Astrocyte (in vitro differentiated cells and primary cell): Measurements from ENCODE around the gene KEL. TPM values are rescaled to one million over a fixed set of nuclear protein-coding genes. Genes with fewer than 3 reads are reported as not detected.

Source experiments
- DNase-seq: peaks from one replicate; pipeline ENCODE4 v3.0.0-alpha.2; 2010; ENCODE audit warnings: low read depth
- FAIRE-seq: peaks from 2 replicates; lab custom pipeline; 2011; peaks lifted over from hg19 to GRCh38; lab: Jason Lieb, UNC
- H2AFZ ChIP-seq: 2 replicates; pipeline ENCODE4 v1.6.0; 2012; ENCODE audit warnings: low read depth, low read length, inconsistent platforms
- H3K27ac ChIP-seq: 2 replicates; pipeline ENCODE4 v1.5.1; 2011; ENCODE audit warnings: low read depth, low read length, inconsistent platforms
- H3K27me3 ChIP-seq: 2 replicates; pipeline ENCODE4 v1.6.0; 2011; ENCODE audit warnings: low read length, inconsistent platforms; ENCODE audit not compliant: insufficient read depth
- H3K36me3 ChIP-seq: 2 replicates; pipeline ENCODE4 v1.5.1; 2011; ENCODE audit warnings: low read length, inconsistent platforms; ENCODE audit not compliant: insufficient read depth
- H3K4me1 ChIP-seq: 2 replicates; pipeline ENCODE4 v1.5.1; 2011; ENCODE audit warnings: low read length, inconsistent platforms; ENCODE audit not compliant: insufficient read depth
- H3K4me2 ChIP-seq: 2 replicates; pipeline ENCODE4 v1.6.0; 2012; ENCODE audit warnings: low read length, inconsistent platforms
- H3K4me3 ChIP-seq: 2 replicates; pipeline ENCODE4 v1.5.1; 2011; ENCODE audit warnings: low read depth, mild to moderate bottlenecking, low read length, inconsistent platforms; ENCODE audit not compliant: insufficient read depth
- H3K79me2 ChIP-seq: 2 replicates; pipeline ENCODE4 v1.6.0; 2012; ENCODE audit warnings: mild to moderate bottlenecking, low read length, inconsistent platforms; ENCODE audit not compliant: insufficient read depth
- H3K9ac ChIP-seq: 2 replicates; pipeline ENCODE4 v1.6.0; 2012; ENCODE audit warnings: mild to moderate bottlenecking, low read length, inconsistent platforms
- H3K9me3 ChIP-seq: 2 replicates; pipeline ENCODE4 v1.5.1; 2012; ENCODE audit warnings: low read depth, mild to moderate bottlenecking, low read length, inconsistent platforms; ENCODE audit not compliant: insufficient read depth
- H4K20me1 ChIP-seq: 2 replicates; pipeline ENCODE4 v1.6.0; 2012; ENCODE audit warnings: low read length, inconsistent platforms; ENCODE audit not compliant: insufficient read depth
- H3K27ac Mint-ChIP-seq: one replicate; pipeline ENCODE4 v1.8.0; 2021; ENCODE audit warnings: mild to moderate bottlenecking, mixed read lengths; ENCODE audit not compliant: unreplicated experiment
- H3K27me3 Mint-ChIP-seq: one replicate; pipeline ENCODE4 v1.8.0; 2021; ENCODE audit warnings: low read depth, mixed read lengths; ENCODE audit not compliant: unreplicated experiment
- H3K36me3 Mint-ChIP-seq: one replicate; pipeline ENCODE4 v1.8.0; 2021; ENCODE audit warnings: low read depth, mixed read lengths; ENCODE audit not compliant: unreplicated experiment
- H3K4me1 Mint-ChIP-seq: one replicate; pipeline ENCODE4 v1.8.0; 2021; ENCODE audit warnings: low read depth, mixed read lengths; ENCODE audit not compliant: unreplicated experiment
- H3K4me3 Mint-ChIP-seq: one replicate; pipeline ENCODE4 v1.8.0; 2021; ENCODE audit warnings: mild to moderate bottlenecking, moderate library complexity, mixed read lengths; ENCODE audit not compliant: unreplicated experiment
- H3K9me3 Mint-ChIP-seq: one replicate; pipeline ENCODE4 v1.8.0; 2021; ENCODE audit warnings: mild to moderate bottlenecking, mixed read lengths; ENCODE audit not compliant: unreplicated experiment
- CTCF ChIP-seq: IDR thresholded peaks from 2 replicates; pipeline ENCODE4 v1.5.1; 2011; ENCODE audit warnings: low read depth, mild to moderate bottlenecking, inconsistent platforms, low read length, moderate library complexity; ENCODE audit not compliant: insufficient read depth
- EZH2 ChIP-seq: IDR thresholded peaks from 2 replicates; pipeline ENCODE4 v1.6.1; 2012; ENCODE audit warnings: mild to moderate bottlenecking, low read length, inconsistent platforms; ENCODE audit not compliant: insufficient read depth
- total RNA-seq: library from RNA; stranded (reverse); gene quantifications from 2 replicates; pipeline ENCODE4 v1.2.1, GENCODE V29; 2021

KEL gene
- total RNA-seq, 1 donor from 2014 or later: not detected

GRCh38 chr7:142964502-142965246 is 2.5 kb upstream of the KEL start:
- Mint-ChIP-seq H3K36me3 (no peaks in the 10 kb centered on the region), H3K27ac (no peak overlapping the region), H3K4me1 (no peaks in the 10 kb centered on the region), H3K4me3 (no peak overlapping the region), H3K9me3 (no peaks in the 10 kb centered on the region), H3K27me3 (peaks cover 13% of the 10 kb centered on the region)
- no peak for FAIRE-seq
- Histone ChIP-seq H3K4me1 (no peaks in the 10 kb centered on the region), H3K79me2 (no peaks in the 10 kb centered on the region), H4K20me1 (no peaks in the 10 kb centered on the region), H2AFZ (no peak overlapping the region), H3K27ac (no peak overlapping the region), H3K4me2 (no peak overlapping the region), H3K36me3 (no peaks in the 10 kb centered on the region), H3K4me3 (no peak overlapping the region), H3K9ac (no peak overlapping the region), H3K9me3 (no peaks in the 10 kb centered on the region), H3K27me3 (peaks cover 4% of the 10 kb centered on the region)
- TF ChIP-seq EZH2: no peak
- no peak for TF ChIP-seq CTCF
- DNase-seq: no peak

- Histone ChIP-seq H3K4me3 (no peak overlapping the region), H3K36me3 (no peaks in the 10 kb centered on the region), H3K4me1 (no peaks in the 10 kb centered on the region), H3K27me3 (peaks cover 4% of the 10 kb centered on the region), H4K20me1 (no peaks in the 10 kb centered on the region), H3K4me2 (no peak overlapping the region), H2AFZ (no peak overlapping the region), H3K9ac (no peak overlapping the region), H3K79me2 (no peaks in the 10 kb centered on the region), H3K9me3 (no peaks in the 10 kb centered on the region), H3K27ac (no peak overlapping the region)
- H3K36me3 Mint-ChIP-seq: peaks cover 2% of the 10 kb centered on the region
- FAIRE-seq (no peak), DNase-seq (no peak)
- H3K27me3 Mint-ChIP-seq: peaks cover 14% of the 10 kb centered on the region
- H3K27ac Mint-ChIP-seq: no peak overlapping the region
- TF ChIP-seq EZH2: no peak
- no peak for TF ChIP-seq CTCF
- H3K4me3 Mint-ChIP-seq: no peak overlapping the region
- H3K4me1 Mint-ChIP-seq: no peaks in the 10 kb centered on the region
- H3K9me3 Mint-ChIP-seq: peaks cover 3% of the 10 kb centered on the region
Measured at GRCh38 chr7:142963993-142964392, 1.8 kb upstream of the KEL start.

GRCh38 chr7:142962991-142963390 is 828 bp upstream of the KEL start:
- no peak overlapping the region for H3K9ac ChIP-seq

More at GRCh38 chr7:142962991-142963390, 828 bp upstream of the KEL start:
- Mint-ChIP-seq H3K36me3 (peaks cover 2% of the 10 kb centered on the region), H3K4me1 (peaks cover 1% of the 10 kb centered on the region), H3K4me3 (no peak overlapping the region), H3K27me3 (peaks cover 12% of the 10 kb centered on the region), H3K9me3 (peaks cover 3% of the 10 kb centered on the region), H3K27ac (no peak overlapping the region)
- Histone ChIP-seq H3K4me1 (no peaks in the 10 kb centered on the region), H3K4me3 (no peak overlapping the region), H3K27ac (no peak overlapping the region), H3K27me3 (peaks cover 4% of the 10 kb centered on the region), H4K20me1 (no peaks in the 10 kb centered on the region), H2AFZ (no peak overlapping the region), H3K4me2 (no peak overlapping the region), H3K79me2 (no peaks in the 10 kb centered on the region), H3K9me3 (no peaks in the 10 kb centered on the region), H3K36me3 (no peaks in the 10 kb centered on the region)
- DNase-seq (no peak), FAIRE-seq (no peak)
- no peak for TF ChIP-seq EZH2
- TF ChIP-seq CTCF: no peak
